Skin epidermis (tissue), 12 donors: ENCODE measurements around the gene ZNF99.
"Not testable (repeated sequence)": the region's sequence is repeated elsewhere in the genome, so short reads cannot be mapped to it uniquely, and the experiment has no call there.

Source experiments
- H3K27ac ChIP-seq, 21 experiments: fragments of 200-600 bp; sonication (generic) in 11 of 21; one replicate each; pipeline ENCODE4 v1.5.0; 2020; ENCODE audit warnings: mild to moderate bottlenecking in 3 of 21, inconsistent platforms in 2 of 21, moderate library complexity in 2 of 21
- H3K4me3 ChIP-seq, 7 experiments: fragments of 200-600 bp; sonication (generic) in 2 of 7; one replicate each; pipeline ENCODE4 v1.5.0; 2020; ENCODE audit warnings: inconsistent platforms in 2 of 7, mild to moderate bottlenecking in 2 of 7, moderate library complexity in 1 of 7

Gene ZNF99

GRCh38 chr19:22783651-22784410 is at the start of gene ZNF99:
Gene ZNF99, minus strand, starts transcription at chr19:22784151. Its CDS starts 135 bp downstream, at chr19:22784016.
- peak within 1 kb of the TSS in 2 of 7 experiments; percentile 9 to 24 for H3K4me3 ChIP-seq
- H3K27ac ChIP-seq = no peak within 1 kb of the TSS

- Histone ChIP-seq H3K27ac (no peak within 1 kb of the TSS), H3K4me3 (no peak within 1 kb of the TSS)
These were observed 48.2 kb upstream of the ZNF99 start, which contains the start of gene ZNF723 for GRCh38 chr19:22832031-22832762. Gene ZNF723, plus strand, starts transcription at chr19:22832291. Its CDS starts 89 bp downstream, at chr19:22832380.

GRCh38 chr19:22831211-22831610 is 47.3 kb upstream of the ZNF99 start:
- no peak overlapping the region for H3K27ac ChIP-seq
- no peak overlapping the region for H3K4me3 ChIP-seq

GRCh38 chr19:22814124-22814523 is 30.2 kb upstream of the ZNF99 start:
- Histone ChIP-seq H3K4me3 (no peak overlapping the region), H3K27ac (no peak overlapping the region)

- H3K4me3 ChIP-seq = no peak overlapping the region
These were observed 23.3 kb upstream of the ZNF99 start for GRCh38 chr19:22807061-22807835.

GRCh38 chr19:22806418-22806817 is 22.5 kb upstream of the ZNF99 start:
- no peak overlapping the region for H3K4me3 ChIP-seq
- no peak overlapping the region for H3K27ac ChIP-seq

More at GRCh38 chr19:22807061-22807835, 23.3 kb upstream of the ZNF99 start:
- no peak overlapping the region for H3K27ac ChIP-seq

GRCh38 chr19:22797040-22797439 is 13.1 kb upstream of the ZNF99 start:
- Histone ChIP-seq H3K4me3 (no peak overlapping the region), H3K27ac (no peak overlapping the region)

- not testable (repeated sequence) for H3K4me3 ChIP-seq
These were observed 8.9 kb upstream of the ZNF99 start for GRCh38 chr19:22792863-22793262.

GRCh38 chr19:22735911-22736645 is 47.9 kb downstream of the ZNF99 start:
- Histone ChIP-seq H3K27ac (no peak overlapping the region), H3K4me3 (no peak overlapping the region)

More at GRCh38 chr19:22792863-22793262, 8.9 kb upstream of the ZNF99 start:
- not testable (repeated sequence) for H3K27ac ChIP-seq

- no peak overlapping the region for H3K4me3 ChIP-seq
- no peak overlapping the region for H3K27ac ChIP-seq
These were observed 50.3 kb downstream of the ZNF99 start for GRCh38 chr19:22733691-22734090.

- H3K27ac ChIP-seq, H3K4me3 ChIP-seq: not testable (repeated sequence)
These were observed 55.7 kb downstream of the ZNF99 start for GRCh38 chr19:22728214-22728613.

GRCh38 chr19:22721533-22721932 is 62.4 kb downstream of the ZNF99 start:
- not testable (repeated sequence) for H3K27ac ChIP-seq, H3K4me3 ChIP-seq

- no peak overlapping the region for H3K4me3 ChIP-seq
These were observed 75.0 kb downstream of the ZNF99 start for GRCh38 chr19:22708983-22709382.

GRCh38 chr19:22703096-22703495 is 80.9 kb downstream of the ZNF99 start:
- not testable (repeated sequence) for H3K27ac ChIP-seq, H3K4me3 ChIP-seq

More at GRCh38 chr19:22708983-22709382, 75.0 kb downstream of the ZNF99 start:
- no peak overlapping the region for H3K27ac ChIP-seq

- H3K4me3 ChIP-seq, H3K27ac ChIP-seq: not testable (repeated sequence)
These were observed 81.3 kb downstream of the ZNF99 start for GRCh38 chr19:22702661-22703060.
